Hepatic stellate cell (primary cell): ENCODE results near the gene LRP8.

Experiments
- DNase-seq: peaks from one replicate; pipeline ENCODE4 v3.0.0; 2011; ENCODE audit warnings: low spot score

Gene LRP8

DNA sequence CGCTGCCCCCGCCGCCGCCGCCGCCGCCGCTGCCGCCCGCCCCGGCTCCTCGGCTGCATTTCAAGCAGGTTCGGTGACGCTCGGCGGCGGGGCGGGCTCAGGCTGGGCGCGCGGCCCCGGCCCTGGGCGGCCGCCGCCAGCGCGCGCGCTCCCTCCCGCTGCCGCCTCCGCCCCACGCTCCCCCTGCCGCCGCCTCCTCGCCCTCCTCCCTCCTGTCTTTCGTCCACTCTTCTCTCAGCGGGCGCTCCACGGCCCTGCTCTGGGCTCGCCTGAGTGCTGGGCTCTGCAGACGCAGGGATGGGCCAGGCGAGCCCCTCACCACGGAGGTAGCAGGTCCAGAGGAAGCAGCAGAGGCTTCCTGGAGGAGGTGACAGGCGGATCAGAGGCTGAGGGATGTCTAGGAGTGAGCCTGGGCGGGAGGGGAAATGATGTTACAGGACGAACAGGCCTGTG lies at the start of gene LRP8:
Gene LRP8 (minus strand): TSS at position 62 of the 453 bp plus-strand sequence. CDS start 158 bp downstream, outside the sequence.
- DNase-seq = peak; percentile 87

GRCh38 chr1:53377438-53377841 lies 49.6 kb upstream of the LRP8 start:
- no peak for DNase-seq

DNA sequence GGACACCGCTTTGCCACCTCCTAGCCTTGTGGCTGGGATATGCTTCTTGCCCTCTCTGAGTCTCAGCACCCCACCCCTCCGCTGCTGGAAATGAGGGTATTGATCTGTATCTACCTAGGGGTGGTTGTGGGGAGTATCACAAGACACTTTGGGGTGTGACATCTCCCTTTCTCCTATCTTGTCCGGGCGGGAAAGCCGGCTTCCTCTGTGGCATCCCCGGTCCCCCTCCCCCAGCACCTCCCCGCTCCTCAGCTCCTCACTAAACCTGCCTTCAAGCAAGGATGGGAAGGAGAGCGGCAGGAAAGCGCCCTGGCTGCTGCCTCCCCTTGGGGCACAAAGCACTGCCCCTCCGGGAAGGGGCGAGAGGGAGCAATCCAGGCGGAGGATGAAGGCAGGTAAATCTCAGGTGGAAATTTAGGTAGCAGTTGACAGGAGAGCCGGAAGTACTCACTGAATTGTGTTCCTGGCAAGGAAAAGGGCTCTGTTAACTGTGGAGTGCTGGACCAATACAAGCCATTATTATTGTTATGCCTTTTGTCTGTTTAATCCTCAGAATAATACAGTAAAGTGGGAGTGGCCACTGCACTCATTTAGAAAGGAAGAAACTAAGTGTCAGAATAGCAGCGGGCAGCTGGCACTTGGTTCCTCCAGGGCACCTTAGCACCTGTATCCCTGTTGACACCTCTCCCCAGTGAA lies 49.0 kb upstream of the LRP8 start:
- DNase-seq = no peak

- DNase-seq = no peak
Observed at GRCh38 chr1:53376041-53376461, 48.2 kb upstream of the LRP8 start.

GRCh38 chr1:53375440-53375839 lies 47.6 kb upstream of the LRP8 start:
- no peak for DNase-seq

DNA sequence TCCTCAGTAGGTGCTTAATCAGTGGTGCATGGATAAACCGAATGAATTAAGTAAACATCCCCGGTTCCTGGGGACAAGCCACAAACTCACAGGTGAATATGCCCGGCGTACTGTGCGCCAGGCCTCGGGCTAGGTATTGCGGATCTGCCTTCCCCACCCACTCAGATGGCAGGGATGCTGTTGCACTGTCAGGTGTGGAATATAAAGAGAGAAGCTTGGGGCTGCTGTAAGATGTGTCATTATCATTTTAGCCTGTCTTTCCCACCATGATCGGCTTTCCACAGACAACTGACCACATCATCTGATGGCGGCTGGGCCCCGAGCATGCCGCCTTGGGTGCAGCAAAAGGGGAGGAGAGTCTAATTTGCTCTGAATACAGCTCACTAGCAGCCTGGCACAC lies 45.4 kb upstream of the LRP8 start:
- no peak for DNase-seq

GRCh38 chr1:53372501-53372951 lies 44.7 kb upstream of the LRP8 start:
- no peak for DNase-seq

DNA sequence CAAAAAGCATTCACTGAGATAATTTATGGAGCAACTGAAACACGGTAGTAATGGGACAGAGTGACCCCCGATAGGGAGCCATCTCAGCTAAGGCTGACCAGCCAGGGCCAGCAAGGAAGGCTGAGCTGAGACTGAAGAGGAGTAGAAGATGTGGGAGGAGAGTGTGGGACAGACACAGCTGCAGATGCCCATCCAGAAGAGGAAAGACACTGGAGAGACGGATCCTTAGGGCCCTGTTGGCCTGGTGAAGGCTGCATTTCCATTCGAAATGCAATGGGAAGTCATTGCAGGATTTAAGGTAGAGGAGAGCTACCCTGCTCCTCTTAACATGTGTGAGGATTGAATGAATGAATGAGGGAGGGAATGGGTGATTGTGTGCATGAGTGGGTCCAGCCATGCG lies 44.0 kb upstream of the LRP8 start:
- no peak for DNase-seq

DNA sequence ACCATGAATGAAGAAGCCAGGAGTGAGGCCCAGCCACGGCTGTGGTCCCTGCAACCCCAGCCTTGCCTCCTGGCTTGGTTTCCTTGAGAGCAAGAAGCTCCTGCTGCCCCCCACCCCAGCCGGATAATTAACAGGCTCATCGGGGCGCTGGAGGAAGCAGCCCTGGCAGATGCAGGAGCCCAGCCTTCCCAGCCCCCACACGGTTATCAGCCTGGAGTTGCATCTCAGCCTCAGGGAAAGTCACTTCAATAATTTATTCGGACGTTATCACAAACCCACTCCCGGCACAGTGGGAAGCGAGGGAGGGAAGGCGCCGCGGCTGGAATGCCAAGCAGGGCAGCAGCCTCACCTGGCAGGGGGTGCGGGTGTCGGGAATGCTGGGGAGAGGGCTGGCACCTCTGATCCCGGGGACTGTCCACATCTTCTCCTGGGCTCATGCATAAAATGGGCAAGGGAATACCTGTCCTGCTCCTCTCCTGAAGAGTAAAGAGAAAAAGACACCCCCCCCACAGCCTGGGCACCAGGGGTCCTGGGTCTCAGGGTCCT lies 43.3 kb upstream of the LRP8 start:
- no peak for DNase-seq

DNA sequence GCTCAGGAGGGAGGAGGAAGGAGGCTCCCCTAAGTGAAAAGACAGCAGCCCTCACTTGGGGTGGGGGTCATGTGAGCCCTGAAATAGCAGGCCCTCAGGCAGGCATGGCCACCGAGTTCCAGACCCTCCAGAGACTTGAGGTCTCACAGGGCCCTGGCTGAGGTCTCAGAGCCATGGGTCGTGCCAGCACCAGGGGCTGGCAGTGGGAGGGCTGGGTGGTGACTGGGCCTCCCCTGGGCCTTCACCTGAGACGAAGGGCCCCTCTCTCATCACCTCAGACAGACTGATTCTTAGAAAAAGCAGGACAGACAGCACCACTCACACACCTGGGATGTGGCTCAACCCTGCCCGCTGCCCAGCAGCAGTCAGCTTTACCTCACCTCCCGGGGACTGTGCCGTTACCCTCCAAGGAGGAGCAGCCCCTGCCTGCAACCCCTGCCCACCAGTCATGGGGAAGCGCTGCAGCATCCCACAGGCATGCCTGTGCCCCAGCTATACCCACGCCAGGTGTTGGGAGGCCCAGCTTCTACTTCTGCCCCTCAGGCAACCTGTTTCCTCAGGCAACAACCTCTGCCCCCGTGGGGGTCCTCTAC lies 42.6 kb upstream of the LRP8 start:
- no peak for DNase-seq

DNA sequence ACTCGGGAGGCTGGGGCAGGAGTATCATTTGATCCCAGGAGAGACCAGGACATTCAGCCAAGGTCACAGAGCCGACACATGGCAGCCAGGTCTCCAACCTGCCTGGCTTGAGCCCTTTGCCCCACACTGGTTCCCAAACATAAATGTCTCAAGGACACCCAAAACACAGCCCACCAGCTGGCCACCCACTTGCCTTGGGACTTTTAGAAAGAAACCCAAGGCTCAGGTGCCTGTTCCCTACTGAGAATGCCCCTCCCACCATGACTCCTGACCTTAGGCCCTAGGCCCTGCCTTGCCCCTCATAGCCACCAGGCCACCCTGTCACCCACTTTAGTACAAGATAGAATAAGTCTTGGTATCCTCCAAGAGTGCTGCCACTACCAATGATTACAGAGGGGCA lies 41.9 kb upstream of the LRP8 start:
- DNase-seq = no peak

- no peak for DNase-seq
Observed at GRCh38 chr1:53369034-53369750, 41.3 kb upstream of the LRP8 start.

- no peak for DNase-seq
Observed at GRCh38 chr1:53368314-53369033, 40.6 kb upstream of the LRP8 start.

GRCh38 chr1:53367503-53368313 lies 39.8 kb upstream of the LRP8 start:
- no peak for DNase-seq

- DNase-seq = no peak
Observed at GRCh38 chr1:53366901-53367502, 39.1 kb upstream of the LRP8 start.

DNA sequence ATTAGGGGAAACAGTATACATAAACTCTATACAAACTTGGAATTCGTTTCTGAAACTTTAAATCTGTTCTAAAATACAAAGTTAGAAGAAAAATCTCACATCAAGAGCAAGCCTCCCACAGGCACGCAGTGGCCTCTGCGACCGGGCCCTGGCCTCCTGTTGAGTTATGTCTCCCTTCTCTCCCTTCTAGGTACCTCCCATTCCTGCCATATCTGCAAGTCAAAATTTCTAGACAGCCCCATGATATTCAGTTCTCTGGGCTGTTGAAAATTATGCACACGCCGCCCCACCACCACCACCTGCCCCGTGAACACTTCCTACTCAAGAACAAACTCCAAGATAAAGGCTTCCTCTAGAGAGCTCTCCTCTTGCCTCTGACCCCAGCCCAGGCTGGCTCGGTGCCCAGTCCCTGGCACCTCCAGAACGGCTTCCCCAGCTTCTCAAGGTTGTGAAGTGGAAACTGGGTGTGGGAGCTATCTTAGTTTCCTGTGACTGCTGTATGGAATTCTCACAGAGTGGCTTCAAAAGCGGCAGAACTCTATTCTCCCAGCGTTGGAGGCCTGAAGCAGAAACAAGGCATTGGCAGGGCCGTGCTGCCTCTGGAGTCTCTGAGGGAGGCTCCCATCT lies 37.7 kb upstream of the LRP8 start:
- DNase-seq = no peak

- DNase-seq = no peak
Observed at GRCh38 chr1:53362851-53363642, 35.2 kb upstream of the LRP8 start.

GRCh38 chr1:53362270-53362669 lies 34.4 kb upstream of the LRP8 start:
- DNase-seq = no peak

DNA sequence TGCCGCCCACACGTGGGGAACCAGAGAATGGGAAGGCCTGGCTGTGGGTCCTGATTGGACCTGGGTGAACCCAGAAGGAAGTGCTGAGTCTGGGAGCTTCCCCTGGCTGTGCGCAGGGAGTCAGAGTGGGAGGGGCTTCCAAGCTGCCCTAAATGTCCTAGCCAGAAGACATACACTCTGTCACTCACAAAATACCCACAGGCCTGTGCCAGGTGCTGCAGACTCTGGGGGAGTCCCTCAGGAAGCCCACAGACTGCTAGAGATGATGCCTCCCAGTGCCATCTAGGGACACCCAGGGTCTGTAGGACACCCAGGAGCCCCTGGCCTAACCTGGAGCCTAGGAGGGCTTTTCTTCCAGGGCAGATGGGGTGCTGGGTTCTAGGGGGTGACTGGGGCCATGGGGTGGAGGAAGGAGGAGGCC lies 33.7 kb upstream of the LRP8 start:
- no peak for DNase-seq

DNA sequence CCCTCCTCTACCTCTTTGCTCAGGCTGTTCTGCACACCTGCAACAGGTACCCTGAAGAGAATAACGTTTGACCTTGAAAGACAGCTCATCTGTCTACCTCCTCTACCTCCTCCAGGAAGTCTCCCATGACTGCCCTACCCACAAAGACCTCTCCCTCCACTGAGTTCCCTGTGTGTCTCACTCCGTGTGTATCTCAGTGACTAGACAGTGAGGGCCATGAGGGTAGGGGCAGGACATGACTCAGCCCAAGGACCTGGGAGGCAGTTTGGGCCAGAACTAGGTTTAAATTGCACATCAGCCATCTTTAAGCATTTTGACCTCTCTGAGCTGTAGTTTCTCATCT lies 32.0 kb upstream of the LRP8 start:
- no peak for DNase-seq
